ENCODE results near the gene AMOTL1.
A peak's percentile ranks its signal among the peaks of the same experiment; 100 is the strongest.

Gene AMOTL1

DNA sequence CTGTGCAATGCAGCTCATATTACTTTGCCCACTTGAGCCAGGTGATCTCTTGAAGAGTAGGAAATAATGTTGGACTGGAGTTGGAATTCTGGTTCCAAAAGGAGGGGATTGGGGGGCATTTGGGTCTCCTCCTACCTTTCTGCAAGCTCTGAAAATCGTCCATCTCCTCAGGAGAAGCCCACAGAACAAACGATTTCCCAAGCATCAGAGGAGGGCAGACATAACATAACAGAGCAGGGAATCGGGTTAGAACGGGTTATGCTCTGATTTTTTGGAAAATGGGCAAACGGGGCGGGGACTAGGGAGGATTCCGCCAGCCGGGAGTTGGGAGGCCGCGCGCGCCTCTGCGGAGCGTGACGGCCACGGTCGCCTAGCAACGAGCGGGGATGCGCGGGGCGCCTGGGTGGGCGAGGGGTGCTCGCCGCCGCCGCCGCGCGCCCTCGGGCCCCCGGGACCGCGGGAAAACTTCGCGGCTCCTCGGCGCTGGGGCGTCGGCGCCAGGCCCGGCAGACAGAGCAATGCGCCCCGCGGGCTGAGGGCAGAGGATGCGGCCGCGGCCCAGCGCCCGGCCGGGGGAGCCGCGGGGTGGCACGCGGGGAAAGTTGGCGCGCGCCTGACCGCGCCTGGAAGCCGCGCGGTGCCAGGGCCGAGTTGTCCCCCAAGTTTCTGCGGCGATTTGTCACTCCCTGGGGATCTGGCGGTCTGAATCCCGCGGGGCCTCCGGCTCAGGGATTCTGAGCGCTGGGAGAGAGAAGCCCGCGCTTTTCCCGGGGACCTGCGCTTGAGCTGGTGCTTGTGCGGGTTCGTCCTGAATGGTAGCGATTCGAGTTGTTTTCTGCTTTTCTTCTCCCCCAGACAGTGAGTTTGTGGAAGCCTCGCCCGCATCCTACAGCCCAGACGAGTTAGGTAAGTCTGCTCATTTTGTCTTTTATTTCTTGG, 27.8 kb upstream of the AMOTL1 start:
- peak; percentile 14 for DNase-seq
- in situ Hi-C loops (cut with HindIII; ENCODE audit: low pct_ligation_motif_present, low pct_unique_long_range_greater_than_20kb, low sequenced_read_pairs): no loop called here

DNA sequence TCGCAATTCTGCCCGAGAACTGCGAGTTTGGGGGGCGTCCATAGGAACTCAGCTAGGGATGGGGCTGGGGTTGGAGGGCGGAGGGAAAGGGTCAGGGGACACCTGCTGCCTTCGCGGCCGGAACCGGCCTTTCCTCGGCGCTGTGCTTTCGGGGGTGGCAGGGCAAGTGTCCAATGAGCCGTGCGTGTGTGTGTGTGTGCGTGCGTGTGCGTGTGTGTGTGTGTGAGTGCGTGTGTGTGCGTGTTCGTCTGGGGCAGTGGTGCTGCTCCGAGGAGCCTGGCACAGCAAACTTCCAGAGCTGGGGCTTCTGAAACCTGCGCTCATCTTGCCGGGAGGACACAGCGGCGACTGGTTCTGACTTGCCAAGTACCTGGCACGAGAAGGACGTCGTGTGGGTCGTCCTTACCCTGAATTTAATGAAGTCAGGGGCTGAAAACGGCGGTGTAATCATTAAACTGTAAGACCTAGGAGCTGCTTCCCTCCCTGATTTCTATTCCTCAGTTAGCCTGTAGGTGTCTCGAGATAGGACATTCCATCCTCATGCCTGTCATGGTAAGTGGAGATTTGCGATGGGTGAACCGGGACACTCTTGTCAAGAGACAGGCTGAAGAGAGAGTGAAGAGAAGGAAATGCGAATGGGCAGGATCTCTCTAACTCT, 27.0 kb upstream of the AMOTL1 start:
- in situ Hi-C loops (cut with HindIII; ENCODE audit: low pct_ligation_motif_present, low pct_unique_long_range_greater_than_20kb, low sequenced_read_pairs): no loop called here
- DNase-seq: peak; percentile 67

DNA sequence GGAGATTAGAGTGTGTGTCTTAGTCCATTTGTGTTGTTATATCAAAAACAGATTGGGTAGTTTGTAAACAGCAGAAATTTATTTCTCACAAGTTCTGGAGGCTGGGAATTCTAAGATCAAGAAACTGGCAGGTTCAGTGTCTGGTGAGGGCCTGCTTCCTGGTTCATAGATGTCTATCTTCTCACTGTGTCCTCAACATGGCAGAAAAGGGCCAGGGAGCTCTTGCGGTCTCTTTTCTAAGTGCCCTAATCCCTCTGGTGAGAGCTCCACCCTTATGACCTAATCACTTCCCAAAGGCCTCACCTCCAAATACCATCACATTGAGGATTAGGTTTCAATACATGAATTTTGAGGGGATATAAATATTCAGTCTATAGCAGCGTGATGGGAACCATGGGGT, 25.5 kb upstream of the AMOTL1 start:
- DNase-seq: no peak

DNA sequence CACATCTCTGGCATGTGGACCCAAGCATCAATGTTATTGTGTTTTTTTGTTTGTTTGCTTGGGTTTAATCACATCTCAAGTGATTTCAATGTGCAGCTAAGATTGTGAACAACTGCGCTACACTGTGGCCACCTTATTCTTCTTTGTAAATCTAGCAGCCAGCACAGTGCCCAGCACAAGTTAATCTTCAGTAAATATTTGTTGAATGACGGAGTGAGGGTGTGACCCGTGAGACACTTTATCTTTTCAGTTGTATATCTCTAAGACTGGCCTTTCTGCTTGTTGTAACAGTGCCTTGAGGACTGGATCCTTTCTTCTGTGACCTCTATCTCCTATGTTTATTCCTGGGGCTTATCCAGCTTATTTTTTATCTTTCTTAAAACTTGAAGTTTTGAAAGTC, 21.4 kb upstream of the AMOTL1 start:
- in situ Hi-C loops (cut with HindIII; ENCODE audit: low pct_ligation_motif_present, low pct_unique_long_range_greater_than_20kb, low sequenced_read_pairs): no loop called here

More for the DNA sequence above, 25.5 kb upstream of the AMOTL1 start:
- in situ Hi-C loops (cut with HindIII; ENCODE audit: low pct_ligation_motif_present, low pct_unique_long_range_greater_than_20kb, low sequenced_read_pairs): no loop called here

DNA sequence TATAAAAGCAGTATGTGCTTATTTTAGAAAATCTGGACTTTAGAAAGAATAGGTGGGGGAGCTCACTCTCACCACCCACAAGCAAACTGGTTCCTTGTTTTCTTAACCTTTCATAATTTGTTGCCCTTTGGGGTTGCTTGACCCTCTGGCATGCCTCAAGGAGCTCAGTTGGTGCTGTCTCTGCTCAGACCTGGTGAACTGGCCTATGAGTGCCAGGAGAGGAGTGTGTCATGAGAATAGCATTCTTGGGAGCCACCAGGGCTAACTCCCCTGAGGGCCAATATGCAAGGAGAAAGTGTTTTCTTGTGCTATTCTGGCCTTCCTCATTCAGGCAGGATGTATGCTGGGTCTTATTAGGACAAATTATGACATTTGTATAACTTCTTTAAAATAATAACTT, 21.0 kb upstream of the AMOTL1 start:
- in situ Hi-C loops (cut with HindIII; ENCODE audit: low pct_ligation_motif_present, low pct_unique_long_range_greater_than_20kb, low sequenced_read_pairs): no loop called here
- DNase-seq: no peak

More for the DNA sequence above, 21.4 kb upstream of the AMOTL1 start:
- DNase-seq: no peak

DNA sequence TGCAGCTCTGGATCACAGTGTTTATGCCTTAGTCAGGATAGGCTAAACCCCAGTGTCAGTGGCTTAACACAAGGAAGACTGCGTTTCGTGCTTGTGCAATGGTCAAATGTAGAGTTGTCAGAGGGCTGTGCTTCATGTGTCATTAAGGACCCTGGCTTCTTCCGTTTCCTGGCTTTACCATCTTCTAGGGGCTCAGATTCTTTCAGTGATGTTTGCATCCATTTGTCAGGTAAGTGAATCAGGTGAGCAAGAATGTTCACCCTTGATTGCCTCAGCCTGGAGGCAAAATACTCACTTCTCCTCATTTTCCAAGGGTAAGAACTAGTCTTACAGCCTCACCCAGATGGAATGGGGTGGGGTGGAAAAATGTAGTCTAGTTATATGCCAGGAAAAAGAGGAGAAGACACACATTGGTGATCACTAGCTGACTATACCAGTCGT, 20.5 kb upstream of the AMOTL1 start:
- in situ Hi-C loops (cut with HindIII; ENCODE audit: low pct_ligation_motif_present, low pct_unique_long_range_greater_than_20kb, low sequenced_read_pairs): no loop called here
- DNase-seq: no peak

DNA sequence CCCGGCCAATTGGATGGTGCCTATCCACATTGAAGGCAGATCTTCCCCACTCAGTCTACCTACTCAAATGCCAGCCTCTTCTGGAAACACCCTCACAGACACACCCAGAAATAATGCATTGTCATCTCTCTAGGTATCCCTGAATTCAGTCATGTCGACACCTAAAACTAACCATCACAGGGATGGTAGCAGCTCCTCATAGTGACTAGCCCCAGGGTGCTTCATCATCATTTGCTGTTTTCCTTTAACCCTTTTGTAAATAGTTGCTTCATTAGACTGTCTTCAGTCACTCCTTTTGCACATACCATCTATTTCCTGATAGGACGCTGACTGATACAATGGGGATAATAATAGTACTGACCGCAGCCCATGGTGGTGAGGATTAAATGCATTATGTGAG, 18.8 kb upstream of the AMOTL1 start:
- DNase-seq: no peak
- in situ Hi-C loops (cut with HindIII; ENCODE audit: low pct_ligation_motif_present, low pct_unique_long_range_greater_than_20kb, low sequenced_read_pairs): no loop called here

DNA sequence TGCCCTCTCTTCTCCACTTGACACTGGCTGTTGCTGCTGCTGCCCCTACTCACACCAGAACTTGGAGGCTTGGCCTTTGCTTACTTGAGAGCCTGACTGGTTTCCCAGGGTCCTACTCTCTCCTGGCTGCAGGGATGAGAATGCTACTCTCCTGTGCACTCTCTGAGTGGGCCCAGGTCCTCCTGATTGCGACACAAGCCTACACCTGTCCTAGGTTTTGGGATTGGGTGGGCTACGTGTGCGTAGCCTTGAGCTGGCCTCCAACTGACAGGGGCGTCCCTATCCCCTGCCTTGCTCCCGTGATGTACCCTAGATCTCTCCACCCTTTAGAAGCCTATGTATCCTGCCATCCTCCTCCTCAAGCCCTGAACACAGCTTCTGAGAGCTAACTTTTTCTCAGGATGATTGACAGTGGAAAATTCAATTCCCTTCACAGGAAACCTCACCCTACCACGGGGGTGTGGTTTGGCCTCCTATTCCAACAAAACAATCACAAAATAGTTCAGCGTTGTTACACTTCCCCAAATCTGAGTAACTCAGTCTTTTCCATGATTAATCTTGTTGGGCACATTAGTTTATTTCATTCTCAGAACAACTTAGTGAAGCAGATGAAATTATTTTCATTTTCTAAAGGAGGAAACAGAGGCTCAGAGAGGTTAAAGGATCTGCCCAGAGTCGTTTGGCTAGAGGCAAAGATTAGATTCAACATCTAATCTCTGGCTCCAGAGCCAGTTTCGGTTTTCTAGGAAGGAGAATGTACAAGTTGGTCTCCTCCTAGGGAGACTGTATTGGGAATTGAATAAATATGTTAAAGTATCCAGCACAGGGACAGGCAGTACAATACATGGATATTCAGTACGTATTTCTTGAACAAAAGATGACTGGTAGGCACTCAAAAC, 17.6 kb upstream of the AMOTL1 start:
- no peak for DNase-seq
- in situ Hi-C loops (cut with HindIII; ENCODE audit: low pct_ligation_motif_present, low pct_unique_long_range_greater_than_20kb, low sequenced_read_pairs): no loop called here

DNA sequence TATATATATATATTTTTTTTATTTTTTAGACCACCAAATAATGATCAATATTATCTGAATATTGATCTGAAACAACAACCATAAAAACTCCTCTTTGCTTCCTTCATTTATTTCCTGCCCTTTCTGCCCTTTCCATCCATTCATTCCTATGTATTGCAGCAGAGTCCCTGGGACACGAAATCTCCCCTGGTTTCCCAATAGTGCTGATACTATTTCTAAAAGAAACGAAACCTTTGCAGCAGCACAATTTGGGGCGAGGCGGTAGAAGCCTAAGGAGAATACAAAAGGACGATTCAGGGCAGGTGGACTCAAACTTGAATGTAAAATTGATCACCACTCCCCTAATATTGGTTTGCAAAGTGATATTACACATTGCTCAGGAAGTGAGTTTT, 16.9 kb upstream of the AMOTL1 start:
- in situ Hi-C loops (cut with HindIII; ENCODE audit: low pct_ligation_motif_present, low pct_unique_long_range_greater_than_20kb, low sequenced_read_pairs): no loop called here
- no peak for DNase-seq

DNA sequence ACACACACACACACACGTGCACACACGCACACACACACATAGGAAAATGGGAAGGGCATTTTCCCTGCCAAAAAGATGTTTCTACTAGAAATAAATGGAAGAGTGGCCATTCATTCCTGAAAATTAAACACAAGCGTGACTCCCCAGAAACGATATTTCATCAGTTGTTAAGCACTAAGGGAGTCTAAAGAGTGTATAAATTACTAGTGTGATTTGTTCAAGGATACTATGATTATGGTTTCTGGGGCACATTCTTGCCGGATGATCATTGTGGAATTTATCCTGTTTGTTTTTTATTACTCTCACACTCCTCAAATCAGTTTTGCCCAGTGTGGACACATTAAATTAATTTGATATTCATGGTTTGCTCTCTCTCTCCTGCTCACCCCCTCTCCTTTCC, 16.4 kb upstream of the AMOTL1 start:
- no peak for DNase-seq
- in situ Hi-C loops (cut with HindIII; ENCODE audit: low pct_ligation_motif_present, low pct_unique_long_range_greater_than_20kb, low sequenced_read_pairs): no loop called here

DNA sequence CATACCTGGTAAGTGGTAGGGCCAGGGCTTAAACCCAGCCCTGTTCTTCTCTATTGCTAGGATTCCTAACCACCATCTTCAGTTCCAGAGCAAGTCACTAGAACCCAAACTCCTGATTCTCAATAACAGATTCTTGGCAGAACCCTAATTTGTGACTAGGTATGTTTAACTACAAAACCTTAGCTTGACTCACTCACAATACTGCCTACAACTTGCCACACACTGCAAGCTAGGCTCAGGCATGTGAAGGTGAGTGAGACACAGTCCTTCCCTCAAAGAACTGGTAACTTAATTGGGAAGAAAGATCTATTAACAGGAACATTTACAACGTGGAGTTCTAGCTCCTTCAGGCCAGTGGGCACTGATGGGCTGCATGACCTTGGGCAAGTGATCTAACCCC, 14.5 kb upstream of the AMOTL1 start:
- no peak for DNase-seq
- in situ Hi-C loops (cut with HindIII; ENCODE audit: low pct_ligation_motif_present, low pct_unique_long_range_greater_than_20kb, low sequenced_read_pairs): no loop called here

DNA sequence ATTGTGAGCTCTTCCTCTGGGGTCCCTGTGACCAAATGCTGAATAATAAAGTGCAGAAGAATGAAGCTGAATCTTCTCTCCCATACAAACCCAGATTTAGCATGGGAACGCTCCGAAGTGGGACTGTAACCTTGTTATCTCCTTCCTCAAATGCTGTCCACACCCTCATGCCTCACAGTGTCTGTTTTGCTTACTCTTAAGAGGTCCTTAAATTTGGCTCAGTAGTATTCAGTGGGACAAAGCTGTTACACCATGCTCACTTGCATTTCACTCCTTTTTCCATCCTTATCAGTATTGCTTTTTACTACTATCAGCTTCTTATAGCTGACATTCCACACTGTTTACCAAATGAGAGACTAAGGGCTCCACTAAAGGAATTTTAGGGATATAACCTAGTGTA, 13.8 kb upstream of the AMOTL1 start:
- no peak for DNase-seq
- in situ Hi-C loops (cut with HindIII; ENCODE audit: low pct_ligation_motif_present, low pct_unique_long_range_greater_than_20kb, low sequenced_read_pairs): no loop called here

DNA sequence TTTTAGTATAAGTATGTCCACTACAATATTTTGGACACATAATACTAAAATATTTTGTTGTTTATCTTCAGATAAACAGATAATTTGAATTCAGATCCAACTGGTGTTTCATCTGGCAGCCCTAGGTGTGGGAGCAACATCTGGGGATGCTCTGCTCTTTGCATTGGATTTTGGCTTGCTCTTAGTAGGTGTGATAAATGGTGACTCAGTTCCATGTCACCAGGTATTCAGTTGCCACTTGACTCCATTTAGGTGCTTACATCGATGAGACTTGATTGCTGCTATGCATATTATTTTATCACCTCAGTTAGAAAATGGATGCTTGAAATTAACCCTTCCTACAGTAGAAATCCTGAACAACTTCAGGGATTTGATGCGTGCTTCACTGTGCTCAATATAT, 13.3 kb upstream of the AMOTL1 start:
- in situ Hi-C loops (cut with HindIII; ENCODE audit: low pct_ligation_motif_present, low pct_unique_long_range_greater_than_20kb, low sequenced_read_pairs): no loop called here
- no peak for DNase-seq

DNA sequence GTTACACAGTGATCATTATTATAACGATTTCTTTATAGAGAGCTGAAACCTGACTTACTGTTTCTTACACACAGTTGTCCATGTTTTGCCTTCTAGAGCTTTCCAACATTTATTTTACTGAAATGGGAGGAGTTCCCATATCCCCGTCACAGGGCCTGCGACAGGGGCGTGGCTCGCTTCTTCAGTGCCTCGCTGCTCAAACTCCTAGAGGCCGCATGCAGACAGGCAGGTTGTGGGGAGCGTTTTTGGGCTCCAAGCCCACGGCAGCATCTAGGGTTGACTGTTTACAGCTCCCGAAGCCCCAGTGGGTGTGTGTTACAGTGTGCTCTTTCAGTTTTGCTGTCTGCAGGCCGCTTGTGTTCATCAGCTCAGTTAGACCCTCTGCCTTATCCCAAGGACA, 12.7 kb upstream of the AMOTL1 start:
- in situ Hi-C loops (cut with HindIII; ENCODE audit: low pct_ligation_motif_present, low pct_unique_long_range_greater_than_20kb, low sequenced_read_pairs): no loop called here
- DNase-seq: no peak

DNA sequence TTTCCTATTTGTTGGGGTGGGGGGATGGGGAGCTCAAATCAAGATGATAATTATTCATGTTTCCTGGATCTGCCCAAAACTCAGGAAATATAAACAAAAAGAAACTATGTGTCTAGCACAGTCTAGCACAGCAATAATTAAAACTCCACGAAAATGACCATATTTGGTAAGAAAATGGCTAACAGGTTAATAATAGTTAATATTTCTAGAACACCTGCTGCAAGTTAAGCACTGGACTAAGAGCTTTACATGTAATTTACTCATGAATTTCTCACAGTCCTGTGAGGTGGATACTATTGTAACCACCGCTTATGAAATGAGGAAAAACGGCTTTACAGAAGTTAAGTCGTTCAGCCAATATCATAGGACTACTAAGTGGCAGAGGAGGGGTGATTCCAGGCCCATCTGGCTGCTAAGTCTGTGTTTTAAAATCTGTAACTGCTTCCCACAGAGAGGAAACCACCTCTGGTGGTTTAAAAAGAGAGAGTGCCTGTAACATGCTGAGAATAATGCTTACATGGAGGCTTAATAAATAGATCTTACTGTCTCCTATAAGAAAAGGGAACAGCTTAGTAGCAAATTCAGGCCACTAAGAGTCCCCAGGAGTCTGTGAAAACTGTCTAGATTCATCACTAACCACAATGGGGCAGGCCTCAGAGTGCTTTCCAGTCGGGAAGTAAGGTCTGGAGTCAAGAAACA, 11.0 kb upstream of the AMOTL1 start:
- no peak for DNase-seq
- in situ Hi-C loops (cut with HindIII; ENCODE audit: low pct_ligation_motif_present, low pct_unique_long_range_greater_than_20kb, low sequenced_read_pairs): no loop called here

DNA sequence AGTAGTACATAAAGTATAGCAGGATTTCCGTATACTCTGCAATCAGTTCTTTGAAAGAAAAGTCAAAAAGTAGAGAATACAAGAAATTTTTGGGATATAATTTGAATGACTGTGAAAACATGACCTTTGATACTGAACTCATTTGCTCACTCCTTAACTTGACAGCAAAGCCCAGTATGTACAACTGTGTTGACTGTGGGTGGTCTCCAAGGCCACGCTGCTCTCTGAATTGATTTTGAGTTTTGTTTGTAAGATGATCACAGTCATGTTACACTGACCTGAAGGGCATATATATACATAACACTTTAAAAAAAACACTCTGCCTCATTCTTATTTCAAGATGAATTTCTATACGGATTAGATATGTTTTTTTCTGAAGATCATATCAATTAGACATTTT, 9.5 kb upstream of the AMOTL1 start:
- no peak for DNase-seq
- in situ Hi-C loops (cut with HindIII; ENCODE audit: low pct_ligation_motif_present, low pct_unique_long_range_greater_than_20kb, low sequenced_read_pairs): no loop called here

DNA sequence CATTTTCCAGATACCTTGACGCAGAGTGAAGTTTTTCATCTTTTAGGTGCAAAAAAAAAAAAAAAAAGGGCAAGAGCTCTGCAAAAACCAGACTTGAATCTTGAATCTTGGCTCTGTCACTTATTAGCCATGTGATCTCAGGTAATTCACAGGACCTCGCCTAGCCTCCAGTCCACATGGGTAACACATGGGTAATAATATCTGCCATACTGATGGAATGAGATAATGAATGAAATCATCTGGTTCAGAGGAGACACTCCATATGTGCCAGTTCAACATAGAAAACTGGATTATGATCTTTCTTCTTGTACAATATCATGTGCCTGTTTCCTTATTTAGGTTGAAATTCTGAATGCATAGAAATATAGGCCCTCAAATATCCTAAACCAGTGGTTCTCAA, 8.6 kb upstream of the AMOTL1 start:
- in situ Hi-C loops (cut with HindIII; ENCODE audit: low pct_ligation_motif_present, low pct_unique_long_range_greater_than_20kb, low sequenced_read_pairs): no loop called here

DNA sequence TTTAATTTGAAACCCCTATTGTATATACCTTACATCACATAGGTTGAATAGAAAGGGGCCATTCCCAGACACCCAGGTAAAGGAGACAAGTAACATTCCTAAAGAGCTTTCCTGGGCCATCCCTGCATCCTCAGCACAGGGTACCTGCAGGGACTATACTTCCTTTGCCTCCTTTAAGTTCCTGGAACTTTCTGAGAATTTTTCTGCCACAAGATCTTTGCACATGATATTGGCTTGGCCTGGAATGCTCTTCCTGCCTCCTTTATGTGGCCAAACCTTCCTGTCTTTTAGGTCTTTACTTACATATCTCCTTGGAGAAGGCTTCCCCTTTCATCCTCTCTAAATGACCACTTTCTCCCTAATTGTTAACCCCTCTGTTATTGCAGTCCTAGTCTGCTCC, 7.9 kb upstream of the AMOTL1 start:
- in situ Hi-C loops (cut with HindIII; ENCODE audit: low pct_ligation_motif_present, low pct_unique_long_range_greater_than_20kb, low sequenced_read_pairs): no loop called here
- no peak for DNase-seq

More for the DNA sequence above, 8.6 kb upstream of the AMOTL1 start:
- DNase-seq: no peak
